Glomerular endothelial cell (primary cell): Measurements from ENCODE around the gene ZNF135. TPM values are rescaled to one million over a fixed set of nuclear protein-coding genes. Genes with fewer than 3 reads are reported as not detected.

ENCODE experiments used
- DNase-seq: peaks from one replicate; pipeline ENCODE4 v3.0.0-alpha.2; 2011; ENCODE audit warnings: low read depth, low spot score; ENCODE audit errors: extremely low read depth
- total RNA-seq: library from RNA; depleted of rRNA; stranded (reverse); fragments of >200 nt; gene quantifications from 2 replicates; pipeline ENCODE4 v1.2.3, GENCODE V29; 2015

The ZNF135 gene
- total RNA-seq = 1.2 and 2.4 TPM in 2 replicates

DNA sequence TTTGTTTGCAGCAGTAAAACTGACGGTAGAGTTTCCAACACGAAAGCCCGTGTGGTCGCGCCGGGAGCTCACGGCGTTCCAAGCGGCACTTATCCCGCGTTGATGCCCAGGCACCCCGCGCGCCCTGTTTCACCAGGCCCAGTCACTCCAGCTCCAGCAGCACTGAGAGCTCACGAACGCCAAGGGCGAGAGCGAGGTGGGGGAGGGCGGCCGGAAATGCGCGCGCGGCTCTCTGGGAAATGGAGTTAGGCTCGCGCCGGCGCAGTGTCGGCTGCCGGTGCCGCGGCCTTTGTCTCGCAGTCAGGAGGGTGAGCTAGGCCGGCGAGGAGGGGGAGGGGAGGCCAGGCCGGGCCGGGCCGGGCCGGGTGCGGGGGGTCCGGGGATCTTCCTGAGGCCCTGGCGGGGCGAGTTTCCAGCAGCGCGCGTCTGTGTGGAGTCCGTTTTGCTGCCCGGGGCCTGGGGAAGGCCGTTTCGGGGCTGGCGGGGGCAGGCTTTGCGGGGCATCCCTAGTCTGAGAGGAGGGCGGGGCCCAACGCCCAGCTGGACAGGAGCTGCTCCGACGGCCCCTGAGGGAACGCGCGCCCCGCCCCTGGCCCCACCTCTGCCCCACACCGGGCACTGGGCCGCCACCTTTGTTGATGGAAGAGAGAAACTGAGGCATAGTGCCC is at the start of gene ZNF135:
Gene ZNF135, plus strand, starts transcription at position 280 of the 668 bp plus-strand sequence. CDS start 721 bp downstream, outside the sequence.
- no peak for DNase-seq

DNA sequence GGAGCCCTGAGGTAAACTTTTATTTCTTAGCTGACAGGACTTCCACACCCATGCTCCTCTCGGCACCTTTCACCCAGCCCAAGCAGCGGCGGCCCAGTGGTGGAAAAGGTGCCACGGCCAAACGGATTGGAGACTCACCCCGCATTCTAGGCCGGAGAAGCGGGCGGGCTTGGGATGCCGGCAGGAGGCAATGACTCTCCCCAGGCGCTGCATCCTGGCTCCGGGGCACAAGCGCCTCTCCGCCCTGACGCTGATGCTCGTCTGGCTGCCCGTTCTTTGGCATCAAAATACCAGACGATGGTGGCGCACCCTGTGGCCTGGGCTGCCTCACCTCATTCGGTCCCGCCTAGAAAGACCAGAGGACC is 49.8 kb upstream of the ZNF135 start:
- DNase-seq = no peak

DNA sequence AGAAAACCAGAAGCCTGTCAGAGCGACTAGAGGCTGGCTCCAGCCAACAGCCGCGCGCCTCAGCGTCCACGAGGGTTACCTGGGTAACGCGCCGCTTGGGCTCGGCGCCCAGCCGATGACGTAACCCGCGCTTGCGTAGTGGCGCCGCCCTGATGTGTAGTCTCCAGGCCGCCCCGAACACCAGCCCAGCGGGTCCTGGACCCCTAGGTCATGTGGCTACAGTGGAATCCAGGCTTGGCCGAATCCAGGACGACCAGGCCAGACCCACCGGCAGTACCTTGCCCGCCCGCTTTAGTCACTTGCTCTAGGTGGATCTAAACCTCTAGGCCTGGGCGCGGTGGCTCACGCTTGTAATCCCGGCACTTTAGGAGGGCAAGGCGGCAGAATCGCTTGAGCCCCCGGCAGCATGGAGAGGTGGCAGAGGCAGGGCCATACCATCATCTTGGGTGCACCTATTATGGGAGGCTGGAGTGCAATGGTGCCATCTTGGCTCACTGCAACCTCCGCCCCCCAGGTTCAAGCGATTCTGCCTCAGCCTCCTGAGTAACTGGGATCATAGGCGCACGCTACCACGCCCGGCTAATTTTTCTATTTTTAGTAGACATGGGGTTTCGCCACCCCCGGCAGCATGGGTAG is 49.3 kb upstream of the ZNF135 start:
- DNase-seq = no peak

DNA sequence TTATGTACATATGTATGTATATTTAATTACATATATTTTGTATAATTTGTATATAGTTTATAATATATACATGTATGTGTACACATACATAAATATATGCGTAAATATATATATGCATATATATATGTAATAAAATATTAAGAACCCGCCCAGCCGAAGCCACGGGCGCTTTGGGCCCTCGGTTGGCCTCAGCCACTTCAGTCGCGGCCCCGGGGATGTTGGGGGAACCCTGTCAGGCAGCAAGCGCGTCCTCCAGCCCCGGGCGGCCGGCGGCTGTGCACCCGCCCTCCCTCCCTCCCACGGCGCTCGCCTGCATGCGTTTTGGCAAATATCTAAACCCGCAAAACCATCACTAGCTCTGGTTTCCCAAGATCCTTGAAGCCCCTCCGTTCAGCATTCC is 48.6 kb upstream of the ZNF135 start:
- DNase-seq = no peak

DNA sequence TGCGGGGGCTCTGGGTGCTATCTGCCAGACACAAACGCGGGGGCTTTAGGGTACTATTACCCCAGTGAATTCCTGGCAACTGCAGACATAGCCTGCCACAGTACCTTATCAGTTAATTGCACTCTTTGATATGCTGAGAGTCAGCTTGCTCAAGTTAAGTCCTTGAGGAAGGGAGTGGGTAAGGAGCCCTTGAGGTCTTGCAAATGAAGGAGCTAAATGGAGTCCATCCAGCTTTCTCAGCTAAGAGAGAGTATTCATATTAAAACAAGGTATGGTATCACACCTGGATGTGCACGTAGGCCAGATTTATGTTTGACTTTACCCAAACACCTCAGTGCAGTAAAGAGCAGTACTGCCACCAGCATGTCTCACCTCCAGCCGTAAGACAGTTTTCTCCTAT is 44.9 kb upstream of the ZNF135 start:
- DNase-seq = no peak

DNA sequence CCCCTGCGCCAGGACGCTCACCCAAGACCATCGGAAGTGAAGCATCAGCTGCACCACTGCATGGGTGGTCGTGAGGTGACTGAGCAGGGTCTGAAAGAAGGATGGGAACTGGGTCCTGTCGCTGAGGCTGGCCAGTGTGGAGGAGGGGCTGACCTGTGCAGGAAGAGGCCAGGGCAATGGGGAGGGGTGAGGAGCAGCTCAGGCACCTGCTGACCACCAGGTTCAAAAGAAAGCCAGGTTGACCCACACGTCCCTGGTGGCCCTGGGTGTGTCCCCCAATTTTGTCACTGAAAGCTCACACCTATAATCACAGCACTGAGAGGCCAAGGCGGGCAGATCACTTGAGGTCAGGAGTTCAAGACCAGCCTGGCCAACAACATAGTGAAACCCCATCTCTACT is 39.0 kb upstream of the ZNF135 start:
- no peak for DNase-seq

DNA sequence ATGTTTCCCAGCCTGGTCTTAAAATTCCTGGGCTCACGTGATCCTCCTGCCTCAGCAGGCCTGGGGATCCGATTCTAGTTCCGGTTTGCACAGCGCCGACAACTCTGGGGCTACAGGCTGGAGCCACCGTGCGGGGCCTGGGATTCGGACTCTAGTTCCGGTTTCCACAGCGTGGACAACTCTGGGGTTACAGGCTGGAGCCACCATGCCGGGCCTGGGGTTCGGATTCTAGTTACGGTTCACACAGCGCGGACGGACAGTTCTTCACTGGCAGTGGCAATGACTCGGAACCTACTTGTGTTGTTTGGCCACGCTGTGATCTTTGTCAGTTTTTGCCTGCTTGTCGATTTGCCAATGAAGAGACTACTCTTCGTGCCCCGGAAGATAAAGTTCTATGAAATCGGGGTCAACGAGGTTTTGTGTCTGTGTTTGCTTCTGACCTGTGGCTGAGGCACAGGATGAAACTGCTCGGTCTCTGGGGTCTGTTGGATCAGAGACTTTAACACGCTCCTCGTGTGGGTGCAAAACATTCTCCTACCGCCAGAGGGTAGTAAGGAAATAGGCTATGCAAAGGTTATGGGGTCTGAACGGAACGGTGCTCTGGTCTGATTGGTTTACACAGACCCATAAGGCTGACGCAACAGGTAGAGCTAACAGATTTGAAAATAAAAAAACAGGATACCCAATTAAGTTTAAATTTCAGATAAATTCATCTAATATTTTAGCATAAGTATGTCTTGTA is 37.4 kb upstream of the ZNF135 start:
- no peak for DNase-seq

DNA sequence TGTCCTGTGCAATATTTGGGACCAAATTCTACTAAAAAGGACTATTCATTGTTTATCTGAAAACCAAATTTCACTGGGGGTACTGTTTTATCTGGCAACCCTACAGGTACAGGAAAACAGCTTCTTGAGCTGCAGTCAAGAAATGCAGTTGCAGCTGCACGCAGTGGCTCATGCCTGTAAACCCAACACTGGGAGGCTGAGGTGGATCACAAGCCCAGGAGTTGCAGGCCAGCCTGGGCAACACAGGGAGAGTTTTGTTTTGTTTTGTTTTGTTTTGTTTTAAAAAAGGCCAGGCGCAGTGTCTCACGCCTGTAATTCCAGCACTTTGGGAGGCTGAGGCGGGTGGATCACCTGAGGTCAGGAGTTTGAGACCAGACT is 36.8 kb upstream of the ZNF135 start:
- no peak for DNase-seq

DNA sequence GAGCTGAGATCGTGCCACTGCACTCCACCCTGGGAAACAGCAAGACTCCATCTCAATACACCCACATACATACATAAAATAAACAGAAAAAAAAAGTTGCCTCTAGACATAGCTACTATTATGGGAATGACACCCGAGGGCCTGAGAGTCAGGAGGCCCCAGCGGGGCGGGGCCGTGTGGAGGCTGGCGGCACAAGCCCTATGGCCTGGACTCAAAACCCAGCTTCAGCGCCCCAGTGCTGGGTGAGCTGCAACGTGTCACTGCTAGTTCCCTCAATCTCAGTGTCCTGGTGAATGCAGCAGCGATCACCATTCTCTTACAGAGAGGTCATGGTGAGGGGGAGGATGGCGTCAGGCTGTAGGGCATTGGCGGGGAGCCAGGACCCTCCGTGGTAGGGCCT is 34.4 kb upstream of the ZNF135 start:
- no peak for DNase-seq

DNA sequence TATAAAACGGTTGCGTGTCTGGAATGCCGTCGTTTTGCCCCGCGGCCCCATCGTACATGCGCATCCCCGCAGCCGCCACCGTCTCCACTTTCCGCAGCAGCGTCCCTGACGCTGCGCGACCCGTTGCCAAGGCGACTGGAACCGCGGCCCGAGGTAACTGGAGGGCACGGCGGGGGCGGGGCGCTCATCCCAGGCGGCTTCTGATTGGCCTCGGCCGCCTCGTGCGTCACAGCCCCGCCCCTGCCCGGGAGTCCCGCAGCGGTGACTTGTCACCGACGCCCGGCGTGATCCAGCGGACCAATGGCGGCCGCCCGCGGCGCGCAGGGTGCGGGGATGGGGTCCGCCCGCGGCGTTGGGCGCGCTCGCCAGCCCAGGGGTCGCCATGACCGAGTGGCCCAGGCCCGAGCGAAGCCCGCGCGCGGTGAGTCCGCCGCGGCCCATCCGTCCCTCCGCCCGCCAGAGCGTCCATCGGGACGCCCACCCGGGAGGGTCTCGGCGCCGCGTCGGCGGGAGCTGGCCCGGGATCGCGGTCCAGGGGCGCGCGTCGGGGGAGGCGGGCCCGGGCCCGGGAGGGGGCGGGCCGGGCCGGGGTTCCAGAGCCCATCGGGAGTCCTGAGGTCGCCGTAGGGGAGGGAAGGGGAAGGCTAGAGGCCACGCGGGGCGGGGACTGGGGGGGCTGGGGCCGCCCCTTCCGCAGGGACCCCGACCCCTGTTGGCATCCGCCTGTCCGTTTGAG is 25.2 kb upstream of the ZNF135 start, which contains the start of gene ZSCAN1:
Gene ZSCAN1, plus strand, starts transcription at position 285 of the 736 bp plus-strand sequence. CDS start 3,812 bp downstream, outside the sequence.
- no peak for DNase-seq

DNA sequence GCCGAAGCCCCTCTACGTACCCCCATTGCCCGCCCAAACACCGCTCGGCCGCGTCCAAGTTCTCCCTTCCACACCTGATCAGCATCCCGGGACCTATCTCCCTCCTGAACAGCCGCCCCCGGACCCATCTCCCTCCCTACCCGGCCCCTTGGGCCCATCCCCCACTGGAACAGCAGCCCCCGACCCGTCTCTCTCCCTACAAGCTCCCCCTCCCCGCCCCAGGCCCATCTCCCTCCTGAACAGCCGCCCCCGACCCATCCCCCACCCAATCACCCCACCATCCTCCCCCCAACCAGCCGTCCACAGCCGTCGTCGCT is 24.6 kb upstream of the ZNF135 start:
- DNase-seq = no peak

DNA sequence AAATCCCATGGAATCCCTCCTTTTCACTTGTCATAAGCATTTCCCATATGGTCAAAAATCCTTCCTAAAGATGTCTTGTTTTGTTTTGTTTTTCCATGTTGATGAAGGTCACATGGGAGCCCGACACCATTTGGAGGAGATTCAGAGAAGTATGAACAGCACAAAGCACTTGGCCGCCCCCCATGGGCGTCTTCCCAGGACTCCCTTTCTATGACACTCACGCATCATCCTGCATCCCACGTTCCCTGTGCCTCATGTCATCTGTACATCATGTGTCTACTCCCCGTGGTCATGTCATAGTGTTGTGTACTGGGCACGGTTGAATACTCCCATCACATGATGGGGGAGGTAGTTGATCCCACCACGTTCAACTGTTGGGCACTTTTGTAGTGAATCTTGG is 23.2 kb upstream of the ZNF135 start:
- no peak for DNase-seq

DNA sequence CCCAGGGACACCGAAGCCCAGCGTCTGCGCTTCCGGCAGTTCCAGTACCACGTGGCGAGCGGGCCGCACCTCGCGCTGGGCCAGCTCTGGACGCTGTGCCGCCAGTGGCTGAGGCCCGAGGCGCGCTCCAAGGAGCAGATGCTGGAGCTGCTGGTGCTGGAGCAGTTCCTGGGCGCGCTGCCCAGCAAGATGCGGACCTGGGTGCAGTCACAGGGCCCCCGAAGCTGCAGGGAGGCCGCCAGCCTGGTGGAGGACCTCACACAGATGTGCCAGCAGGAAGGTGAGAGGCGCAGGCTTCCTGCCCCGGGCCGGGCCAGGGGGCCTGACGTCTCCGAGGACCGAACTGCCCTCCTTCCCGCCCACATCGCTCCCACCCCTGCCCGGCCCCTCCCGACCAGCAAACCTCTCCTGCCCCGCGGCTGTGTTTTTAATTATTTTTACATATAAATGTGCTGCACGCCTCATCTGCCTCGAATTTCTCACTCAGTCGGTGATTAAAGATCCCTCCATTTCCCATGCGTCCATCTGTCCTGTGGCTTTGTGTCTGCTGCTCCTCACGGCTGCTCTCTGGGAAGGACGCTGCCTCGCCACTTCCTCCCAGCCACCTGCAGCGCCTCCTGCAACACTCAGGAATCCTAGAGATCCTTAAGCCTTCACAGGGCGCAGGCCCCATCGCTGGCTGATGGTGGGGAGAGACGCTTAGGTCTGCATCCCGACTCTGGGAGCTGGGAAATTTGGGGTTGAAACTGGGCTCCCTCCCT is 21.0 kb upstream of the ZNF135 start:
- no peak for DNase-seq

DNA sequence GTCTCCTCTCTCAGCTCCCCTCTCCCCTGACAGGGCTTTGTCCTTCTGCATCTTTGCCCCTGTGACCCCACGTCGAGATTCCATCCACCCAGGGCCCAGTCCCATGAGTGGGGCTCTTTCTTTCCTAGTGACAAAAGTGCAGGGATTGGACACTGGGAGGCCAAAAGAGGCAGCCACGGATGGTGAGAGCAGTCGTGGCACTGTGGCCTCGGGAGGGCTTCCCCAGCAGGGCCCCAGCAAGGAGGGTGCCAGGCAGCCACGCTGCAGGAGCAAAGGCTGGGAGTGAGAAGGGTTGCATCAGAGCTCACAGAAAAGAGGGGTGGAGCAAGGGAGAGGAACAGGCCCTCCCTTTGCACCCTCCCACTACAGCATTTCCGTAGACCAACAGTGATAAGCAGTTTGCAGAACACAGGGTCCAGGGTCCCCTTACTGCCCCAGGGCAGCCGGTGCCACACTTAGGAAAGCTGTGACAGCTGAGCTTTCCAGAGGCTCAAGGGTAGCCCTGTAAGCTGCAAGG is 20.3 kb upstream of the ZNF135 start:
- no peak for DNase-seq

DNA sequence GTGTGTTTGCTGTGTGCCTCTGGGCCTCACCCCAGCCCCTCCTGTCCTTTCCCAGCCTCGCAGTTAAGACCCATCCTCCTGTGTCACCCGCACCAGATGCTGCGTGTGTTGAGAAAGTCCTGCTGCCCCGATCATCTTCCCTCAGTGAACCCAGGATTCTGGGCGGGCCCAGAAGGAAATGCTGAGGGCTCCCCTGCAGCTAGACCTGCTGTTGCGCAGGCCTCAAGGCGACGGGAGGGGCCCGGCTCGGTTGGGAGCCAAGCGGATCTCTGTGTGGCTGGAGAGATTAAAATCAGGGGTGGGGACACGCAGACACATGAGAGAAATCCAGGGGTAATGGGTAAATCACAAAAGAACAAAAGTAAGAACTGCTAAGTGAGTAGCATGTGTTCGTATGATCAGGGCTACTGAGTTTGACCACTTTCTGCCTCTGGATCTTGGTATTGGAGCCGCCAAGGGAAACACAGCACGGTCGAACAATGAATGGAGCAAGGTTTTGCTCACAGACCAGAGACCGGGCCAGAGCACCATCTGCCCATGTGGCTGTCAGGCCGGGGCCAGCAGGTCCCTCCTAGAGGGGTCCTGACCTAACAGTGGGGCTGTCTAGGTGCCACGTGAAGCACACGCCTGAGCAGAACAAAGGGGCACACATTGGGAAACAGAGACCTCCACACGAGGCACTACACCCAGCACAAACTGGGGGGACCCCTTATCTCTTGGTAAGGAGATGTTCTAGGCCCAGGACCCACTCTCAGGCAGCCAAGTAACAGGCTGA is 18.1 kb upstream of the ZNF135 start:
- DNase-seq = no peak

DNA sequence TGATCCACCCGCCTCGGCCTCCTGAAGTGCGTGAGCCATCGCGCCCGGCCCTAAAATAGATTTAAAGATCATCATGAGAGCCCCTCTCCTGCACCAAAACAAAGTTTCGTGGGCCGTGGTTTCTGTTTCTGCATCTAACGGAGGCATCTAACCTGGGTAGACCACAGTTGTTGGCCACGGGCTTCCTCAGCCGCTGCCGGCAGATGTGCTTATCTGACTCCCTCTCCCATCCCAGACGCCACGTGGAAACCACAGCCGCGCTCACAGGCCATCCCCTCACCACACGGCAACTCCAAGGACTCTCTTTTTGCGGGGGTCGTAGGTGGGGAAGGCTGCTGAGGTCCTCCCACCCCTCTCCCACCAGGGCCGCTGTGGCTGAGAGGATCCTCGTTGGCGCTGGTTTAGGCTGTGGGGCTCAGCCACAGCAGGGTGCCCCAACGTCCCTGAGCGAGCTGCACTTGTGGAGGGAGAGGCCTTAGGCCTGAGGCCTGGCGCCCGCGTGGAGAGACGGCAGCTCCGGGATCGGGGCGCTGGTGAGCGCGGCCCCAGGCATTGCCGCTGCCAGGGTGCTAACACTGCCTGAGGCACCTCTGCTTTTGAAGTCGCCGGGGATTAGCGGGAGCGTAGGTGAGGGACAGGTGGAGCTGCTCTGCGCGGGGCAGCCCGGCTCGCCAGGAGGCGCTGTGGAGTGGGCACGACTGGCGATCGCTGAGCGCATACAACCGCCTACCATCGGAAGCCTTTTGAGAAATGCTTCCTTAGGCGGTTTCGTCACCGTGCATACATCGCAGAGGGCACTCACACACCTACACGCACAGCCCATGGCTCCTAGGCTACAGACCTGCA is 16.4 kb upstream of the ZNF135 start:
- no peak for DNase-seq

DNA sequence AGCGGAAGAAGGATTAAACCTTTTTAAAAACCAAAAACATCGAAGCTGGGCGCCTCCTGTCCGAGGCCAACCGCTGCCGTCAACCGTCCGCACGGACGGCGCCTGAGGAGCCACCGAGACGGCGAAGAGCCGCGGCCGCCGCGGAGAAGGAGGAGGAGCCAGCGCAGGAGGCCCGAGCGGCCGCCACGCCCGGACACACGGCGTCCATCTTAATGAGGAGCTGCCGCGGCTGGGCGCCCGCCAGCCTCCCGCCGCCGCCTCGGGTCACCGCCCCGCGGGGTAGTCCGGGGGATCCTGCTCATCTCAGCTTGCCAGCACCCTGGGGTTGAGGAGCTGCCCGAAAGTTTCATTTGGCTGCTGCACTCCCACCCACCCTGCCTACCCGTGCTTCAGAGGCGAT is 14.7 kb upstream of the ZNF135 start:
- no peak for DNase-seq

DNA sequence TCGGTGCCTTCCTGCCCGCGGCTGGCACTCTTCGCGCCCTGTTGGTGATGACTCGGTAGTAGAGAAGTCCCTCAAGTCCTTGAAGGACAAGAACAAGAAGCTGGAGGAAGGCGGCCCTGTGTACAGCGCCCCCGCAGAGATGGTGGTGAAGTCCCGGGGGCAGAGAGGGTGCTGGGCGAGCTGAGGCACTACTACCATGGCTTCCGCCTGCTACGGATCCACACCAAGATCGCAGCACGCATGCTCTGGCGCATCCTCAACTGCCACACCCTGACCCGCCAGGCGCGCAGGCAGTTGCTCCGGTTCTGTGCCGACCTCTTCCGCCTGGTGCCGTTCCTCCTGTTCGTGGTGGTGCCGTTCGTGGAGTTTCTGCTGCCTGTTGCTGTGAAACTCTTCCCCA is 14.2 kb upstream of the ZNF135 start:
- DNase-seq = no peak
